NCI-H1436 treated with DMSO at 0.1 percent for 48 hours (cell line): Measurements from ENCODE around the gene NUCB2.
"Not testable (repeated sequence)": the region's sequence is repeated elsewhere in the genome, so short reads cannot be mapped to it uniquely, and the experiment has no call there.

ENCODE experiments used
- DNase-seq: peaks from one replicate; lab custom pipeline; 2025; lab: John Stamatoyannopoulos, UW

NUCB2 gene

GRCh38 chr11:17276236-17277023 is at the start of gene NUCB2:
Gene NUCB2 (plus strand): TSS chr11:17276739. CDS start chr11:17295324, 18,585 bp downstream.
- DNase-seq = peak; percentile 82

GRCh38 chr11:17228186-17228925 is 48.2 kb upstream of the NUCB2 start:
- DNase-seq = not testable (repeated sequence)

GRCh38 chr11:17229481-17230152 is 46.9 kb upstream of the NUCB2 start:
- DNase-seq = no peak

- no peak for DNase-seq
These were observed 45.4 kb upstream of the NUCB2 start for GRCh38 chr11:17230867-17231851.

GRCh38 chr11:17233101-17233500 is 43.4 kb upstream of the NUCB2 start:
- DNase-seq = no peak

- DNase-seq = no peak
These were observed 38.2 kb upstream of the NUCB2 start for GRCh38 chr11:17238377-17238776.

- DNase-seq = not testable (repeated sequence)
These were observed 36.6 kb upstream of the NUCB2 start for GRCh38 chr11:17239927-17240326.

GRCh38 chr11:17240780-17241179 is 35.8 kb upstream of the NUCB2 start:
- no peak for DNase-seq

GRCh38 chr11:17242954-17243353 is 33.6 kb upstream of the NUCB2 start:
- DNase-seq = not testable (repeated sequence)

GRCh38 chr11:17244046-17244445 is 32.5 kb upstream of the NUCB2 start:
- no peak for DNase-seq

- no peak for DNase-seq
These were observed 25.8 kb upstream of the NUCB2 start for GRCh38 chr11:17250561-17251350.

- DNase-seq = no peak
These were observed 23.8 kb upstream of the NUCB2 start for GRCh38 chr11:17252704-17253103.

GRCh38 chr11:17256512-17256911 is 20.0 kb upstream of the NUCB2 start:
- no peak for DNase-seq

- no peak for DNase-seq
These were observed 19.3 kb upstream of the NUCB2 start for GRCh38 chr11:17257196-17257595.

GRCh38 chr11:17258670-17259069 is 17.9 kb upstream of the NUCB2 start:
- DNase-seq = no peak

- DNase-seq = no peak
These were observed 17.0 kb upstream of the NUCB2 start for GRCh38 chr11:17259519-17259918.

- no peak for DNase-seq
These were observed 16.5 kb upstream of the NUCB2 start for GRCh38 chr11:17260020-17260419.

GRCh38 chr11:17263769-17264168 is 12.8 kb upstream of the NUCB2 start:
- no peak for DNase-seq

GRCh38 chr11:17266781-17267180 is 9.8 kb upstream of the NUCB2 start:
- DNase-seq = no peak

- DNase-seq = no peak
These were observed 9.0 kb upstream of the NUCB2 start for GRCh38 chr11:17267576-17267975.

GRCh38 chr11:17268500-17268899 is 8.0 kb upstream of the NUCB2 start:
- DNase-seq = not testable (repeated sequence)
